Fibroblast of skin of back (primary cell): ENCODE measurements around the gene AGPAT4.
"Not testable (repeated sequence)": the region's sequence is repeated elsewhere in the genome, so short reads cannot be mapped to it uniquely, and the experiment has no call there.

Source experiments
- DNase-seq: peaks from one replicate; pipeline ENCODE4 v3.0.0-alpha.2; 2013

Gene AGPAT4

GRCh38 chr6:161136655-161137054, 137.2 kb downstream of the AGPAT4 start:
- DNase-seq: no peak

DNA sequence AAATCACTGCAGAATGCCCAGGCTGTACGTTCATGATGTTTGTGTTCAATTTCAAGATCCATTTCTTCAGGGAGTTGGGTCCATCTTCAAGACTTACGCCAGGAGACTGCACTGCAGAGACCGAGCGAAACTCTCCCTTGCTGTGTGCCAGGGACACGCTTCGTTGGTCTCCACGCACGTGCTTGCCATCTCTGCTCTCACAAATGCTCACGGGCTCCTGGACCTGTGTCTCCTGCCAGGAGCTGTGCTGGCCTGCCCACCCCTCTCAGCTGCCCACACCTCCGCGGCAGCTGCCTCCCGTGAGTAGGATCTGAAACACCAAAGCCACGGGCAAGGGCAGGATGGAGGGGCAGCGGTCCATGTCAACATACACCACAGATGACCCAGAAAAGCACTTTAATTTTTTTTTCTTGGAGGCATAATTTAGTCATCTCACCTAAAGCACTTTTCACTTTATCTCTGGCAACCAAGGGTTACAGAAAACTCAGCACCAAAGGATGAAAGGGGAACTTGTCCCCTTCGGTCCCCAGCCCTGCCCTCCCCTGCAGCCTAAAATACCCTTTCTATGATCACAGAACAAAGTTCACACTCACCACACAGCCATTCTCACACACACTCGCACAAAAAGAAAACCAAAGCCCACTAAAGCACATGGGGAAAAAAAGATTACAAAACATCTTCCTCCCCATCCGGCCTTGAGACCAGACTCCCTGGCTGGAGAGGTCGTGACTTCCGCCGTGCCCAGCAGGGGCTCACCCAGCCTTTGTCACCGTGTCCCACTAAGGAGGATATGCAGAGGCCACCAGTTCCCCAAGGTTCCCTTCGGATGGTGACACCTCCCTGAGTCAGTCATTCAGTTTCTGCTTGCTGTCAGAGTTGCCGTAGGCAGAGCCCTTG, 137.9 kb downstream of the AGPAT4 start:
- DNase-seq: no peak

DNA sequence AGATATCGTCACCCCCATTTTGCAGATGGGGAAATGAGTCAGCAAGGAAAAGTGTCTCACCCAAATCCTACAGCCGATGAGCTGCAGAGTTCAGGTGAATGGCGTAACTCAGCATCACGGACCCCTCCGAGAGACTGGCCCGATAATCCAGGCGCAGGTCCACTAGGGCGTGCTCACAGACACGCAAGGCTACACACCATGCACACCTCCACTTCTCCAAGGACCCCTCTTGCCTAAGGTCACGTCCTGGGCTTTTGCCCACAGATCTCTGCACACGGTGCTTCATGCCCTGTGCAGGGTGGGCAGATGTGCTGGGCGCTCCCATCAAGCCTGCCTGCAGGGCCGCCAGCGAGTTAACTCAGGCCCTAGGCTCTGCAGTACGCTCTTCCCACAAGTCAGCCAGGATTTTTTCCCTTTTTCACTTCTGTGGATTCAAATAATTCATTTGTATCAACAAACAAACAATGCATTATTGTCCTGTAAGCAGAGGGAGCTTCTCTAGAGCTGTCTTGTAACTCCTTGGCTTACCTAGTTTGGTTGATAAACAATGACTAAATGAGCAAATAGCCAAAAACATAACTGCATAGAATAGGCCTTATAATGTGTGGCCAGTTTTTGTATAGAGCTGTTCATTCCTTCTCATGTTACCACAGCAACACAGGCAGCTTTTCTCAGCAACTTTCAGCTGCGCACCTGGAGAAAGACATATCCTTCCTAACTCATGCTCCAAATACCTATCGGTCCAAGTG, 139.1 kb downstream of the AGPAT4 start:
- no peak for DNase-seq

- DNase-seq: no peak
These were observed 139.9 kb downstream of the AGPAT4 start for GRCh38 chr6:161133963-161134362.

DNA sequence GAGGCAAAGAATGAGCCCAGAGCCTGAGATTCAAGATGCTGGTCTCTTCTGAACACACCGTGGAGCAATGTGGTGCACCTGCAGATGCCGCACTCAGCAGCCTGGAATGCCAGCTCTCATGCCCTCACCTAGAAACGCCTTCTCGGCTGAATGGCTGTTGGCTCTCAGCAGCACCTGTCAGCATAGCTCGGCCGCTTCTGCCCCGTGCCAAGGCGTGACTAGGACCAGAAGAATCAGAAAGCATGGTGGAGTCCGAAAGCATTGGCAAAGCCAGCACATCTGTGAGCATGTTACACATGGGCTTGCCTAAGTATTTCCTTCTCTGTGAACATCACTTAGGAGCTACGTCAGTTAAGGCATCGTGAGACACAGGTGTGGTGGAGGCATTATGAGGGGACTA, 141.5 kb downstream of the AGPAT4 start:
- DNase-seq: no peak

DNA sequence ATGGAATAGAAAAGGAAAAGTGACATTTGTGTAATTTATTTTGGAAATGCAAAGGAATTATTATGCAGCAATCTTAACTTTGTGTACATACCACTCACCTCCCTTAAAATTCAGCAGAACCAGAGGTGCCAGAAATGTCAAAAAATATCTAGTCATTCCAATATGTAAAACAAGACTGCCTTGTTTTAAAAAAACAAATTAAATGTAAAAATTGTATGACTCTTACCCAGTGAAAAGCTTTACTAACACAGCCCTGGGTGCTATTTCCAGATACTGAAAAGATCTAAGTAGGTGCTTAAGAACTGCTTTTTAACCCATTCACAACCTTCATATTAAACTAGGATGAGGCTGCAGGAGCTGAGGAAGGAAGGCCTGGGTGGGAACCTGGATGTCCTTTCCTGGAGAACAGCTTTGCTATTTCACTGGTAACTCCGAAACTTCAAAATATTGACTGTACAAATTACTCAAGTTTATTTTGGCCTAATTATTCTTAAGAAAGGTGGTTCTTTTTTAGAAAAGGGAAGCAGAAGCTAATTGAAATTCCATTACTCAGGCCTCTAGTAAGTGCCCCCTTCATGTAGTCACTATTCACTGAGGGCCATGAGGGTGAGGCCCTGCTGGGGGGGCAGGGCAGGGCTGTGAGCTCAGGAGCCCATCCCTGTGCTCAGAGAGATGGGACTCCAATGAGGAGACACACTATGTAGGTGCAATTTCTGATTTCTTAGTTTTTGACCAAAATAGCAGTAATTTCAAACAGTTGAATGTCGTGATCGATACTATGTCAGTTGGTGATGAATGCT, 142.7 kb downstream of the AGPAT4 start:
- DNase-seq: no peak

DNA sequence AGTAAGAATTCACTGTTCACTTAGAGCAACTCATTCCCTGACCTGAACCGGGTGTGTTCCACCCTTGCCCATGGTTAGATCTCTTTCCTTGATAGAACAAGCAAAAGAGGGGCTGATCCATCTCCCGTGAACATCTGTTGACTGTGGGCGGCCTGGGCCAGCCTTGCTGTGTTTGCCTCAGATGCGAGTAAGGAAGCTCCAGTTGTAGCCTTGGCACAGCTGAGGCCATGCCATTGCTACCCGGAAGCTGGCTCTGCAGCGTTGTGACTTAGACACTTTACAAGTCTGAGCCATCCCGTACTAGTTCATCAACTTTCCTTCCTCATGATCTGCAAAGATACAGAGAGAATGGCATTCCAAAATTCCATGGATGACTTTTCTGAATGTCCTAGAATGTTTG, 143.3 kb downstream of the AGPAT4 start:
- no peak for DNase-seq

- DNase-seq: peak; percentile 43
These were observed 145.1 kb downstream of the AGPAT4 start for GRCh38 chr6:161128680-161129196.

DNA sequence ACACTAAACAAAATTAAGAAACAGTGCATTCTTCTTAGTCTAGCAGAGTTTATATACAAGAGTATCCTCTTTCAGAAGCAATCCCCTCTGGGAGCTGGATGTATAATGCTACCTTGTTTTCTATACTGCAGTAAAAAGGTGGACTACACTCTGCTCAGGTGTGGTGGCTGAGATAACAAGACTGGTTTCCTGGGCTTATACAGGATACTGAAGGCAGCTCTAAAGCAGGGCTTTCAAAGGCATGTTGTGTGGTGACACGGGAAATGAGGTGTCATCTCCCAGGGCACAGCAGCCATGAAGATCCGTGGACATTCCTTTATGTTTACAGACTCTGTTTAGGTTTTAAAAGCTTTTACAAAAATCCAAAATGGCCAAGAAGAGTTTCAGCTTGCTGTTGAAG, 145.6 kb downstream of the AGPAT4 start:
- DNase-seq: no peak

GRCh38 chr6:161127071-161127740, 146.7 kb downstream of the AGPAT4 start:
- DNase-seq: no peak

DNA sequence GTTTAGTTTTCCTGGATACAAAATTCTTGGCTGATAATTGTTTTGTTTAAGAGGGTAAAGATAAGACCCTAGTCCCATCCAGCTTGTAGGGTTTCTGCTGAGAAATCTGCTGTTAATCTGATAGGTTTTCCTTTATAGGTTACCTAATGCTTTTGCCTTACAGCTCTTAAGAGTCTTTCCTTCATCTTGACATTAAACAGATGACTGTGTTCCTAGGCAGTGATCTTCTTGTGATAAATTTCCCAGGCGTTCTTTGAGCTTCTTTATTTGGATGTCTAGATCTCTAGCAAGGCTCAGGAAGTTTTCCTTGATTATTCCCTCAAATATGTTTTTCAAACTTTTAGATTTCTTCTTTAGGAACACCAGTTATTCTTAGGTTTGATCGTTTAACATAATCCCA, 148.3 kb downstream of the AGPAT4 start:
- no peak for DNase-seq

DNA sequence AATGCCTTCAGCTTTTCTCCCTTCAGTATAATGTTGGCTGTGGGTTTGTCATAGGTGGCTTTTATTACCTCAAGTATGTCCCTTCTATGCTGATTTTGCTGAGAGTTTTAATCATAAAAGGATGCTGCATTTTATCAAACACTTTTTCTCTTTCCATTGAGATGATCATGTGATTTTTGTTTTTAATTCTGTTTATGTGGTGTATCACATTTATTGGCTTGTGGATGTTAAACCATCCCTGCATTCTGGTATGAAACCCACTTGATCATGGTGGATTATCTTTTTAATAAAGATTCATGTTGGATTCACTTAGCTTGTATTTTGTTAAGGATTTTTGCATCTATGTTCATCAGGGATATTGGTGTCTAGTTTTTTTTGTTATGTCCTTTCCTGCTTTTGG, 150.5 kb downstream of the AGPAT4 start:
- not testable (repeated sequence) for DNase-seq

- DNase-seq: no peak
These were observed 155.9 kb downstream of the AGPAT4 start for GRCh38 chr6:161117942-161118341.

- no peak for DNase-seq
These were observed 156.6 kb downstream of the AGPAT4 start for GRCh38 chr6:161117308-161117707.

- no peak for DNase-seq
These were observed 157.3 kb downstream of the AGPAT4 start for GRCh38 chr6:161116554-161116953.

DNA sequence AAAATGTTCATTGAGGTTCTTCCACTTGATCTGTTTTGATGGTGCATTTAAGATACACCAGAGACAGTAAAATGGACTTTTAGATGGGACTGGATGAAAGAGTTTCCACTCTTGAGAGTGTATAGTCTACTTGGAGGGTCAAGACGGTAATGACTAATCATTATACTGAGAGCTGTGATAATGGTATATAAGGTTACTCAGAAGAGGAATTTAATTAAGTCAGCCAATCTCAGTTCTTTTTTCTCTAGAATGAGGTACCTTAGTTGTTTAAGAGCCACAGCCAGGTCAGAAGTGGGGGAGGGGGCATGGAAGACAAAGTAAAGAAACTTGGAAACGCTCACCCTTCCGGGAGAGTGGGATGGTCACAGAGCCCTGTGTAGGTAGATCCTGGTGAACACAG, 158.4 kb downstream of the AGPAT4 start:
- no peak for DNase-seq

GRCh38 chr6:161111261-161111660, 162.6 kb downstream of the AGPAT4 start:
- no peak for DNase-seq

GRCh38 chr6:161110028-161110779, 163.7 kb downstream of the AGPAT4 start:
- DNase-seq: no peak

GRCh38 chr6:161109366-161109765, 164.5 kb downstream of the AGPAT4 start:
- no peak for DNase-seq

DNA sequence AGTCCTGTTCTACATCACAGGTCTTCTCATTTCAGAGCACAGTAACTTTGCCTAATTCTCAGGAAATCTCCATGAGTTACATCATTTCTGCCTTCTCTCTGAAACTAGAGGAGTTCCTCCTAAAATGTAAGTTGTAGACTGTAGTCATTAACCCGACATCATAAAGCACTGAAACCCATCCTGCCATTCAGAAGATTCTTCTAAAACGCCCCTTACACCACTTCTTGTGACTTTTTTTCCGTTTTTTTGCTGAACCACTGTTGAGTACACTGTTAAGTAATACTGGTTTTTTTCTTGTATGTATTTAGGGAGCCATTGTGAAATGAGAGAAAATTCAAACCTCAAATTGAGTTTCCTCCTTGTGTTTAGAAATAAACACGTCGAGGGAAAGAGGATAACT, 164.9 kb downstream of the AGPAT4 start:
- no peak for DNase-seq
